HG02884 (cell line): ENCODE data around the gene CSNK1A1L.

Experiments used
- ATAC-seq: cut with Tn5 transposase; IDR thresholded peaks from one replicate; pipeline ENCODE4 v1.9.1; 2021; ENCODE audit warnings: mild to moderate bottlenecking, moderate library complexity; ENCODE audit not compliant: unreplicated experiment

CSNK1A1L gene

DNA sequence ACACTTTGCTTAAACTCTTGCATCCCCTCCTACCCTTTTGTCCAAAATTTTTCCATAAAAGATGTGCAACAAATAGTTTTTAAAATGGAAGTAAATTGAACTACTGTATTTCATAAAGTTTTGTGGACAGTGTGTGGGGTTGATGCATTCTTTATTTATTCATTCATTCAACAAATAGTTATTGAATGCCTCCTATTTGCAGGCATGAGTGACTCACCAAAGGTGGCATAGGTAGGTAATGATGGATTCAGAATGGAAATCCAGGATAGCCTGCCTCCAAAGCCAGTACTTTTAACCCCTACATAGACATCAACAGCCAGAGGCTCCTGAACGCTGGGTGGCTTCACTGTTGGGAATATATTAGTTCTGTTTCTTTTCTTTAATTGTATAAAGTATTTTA is 2.4 kb upstream of the CSNK1A1L start:
- no peak for ATAC-seq

DNA sequence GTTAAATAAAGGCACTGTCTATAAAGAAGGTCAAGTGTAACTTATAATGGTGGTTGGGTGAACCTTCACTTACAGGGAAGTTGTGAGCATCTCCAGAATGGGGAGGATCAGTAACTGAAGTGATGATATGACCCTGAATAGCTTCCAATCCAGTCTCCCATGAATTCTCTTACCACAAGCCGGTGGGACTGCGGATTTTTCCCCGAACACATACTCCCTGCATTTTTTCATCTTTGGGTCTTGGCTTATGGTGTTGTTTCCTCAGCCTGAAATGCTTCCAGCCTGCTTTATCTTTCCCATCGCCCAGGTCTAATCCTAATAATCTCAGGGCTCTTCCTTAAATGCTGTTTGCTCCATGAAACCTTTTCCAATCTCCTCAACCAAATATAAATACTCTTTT is 2.0 kb upstream of the CSNK1A1L start:
- no peak for ATAC-seq

- no peak for ATAC-seq
Measured at GRCh38 chr13:37106642-37107041, 1.2 kb upstream of the CSNK1A1L start.

- no peak for ATAC-seq
Measured at GRCh38 chr13:37102896-37103295, 2.6 kb downstream of the CSNK1A1L start.

GRCh38 chr13:37101201-37101600 is 4.3 kb downstream of the CSNK1A1L start:
- no peak for ATAC-seq

DNA sequence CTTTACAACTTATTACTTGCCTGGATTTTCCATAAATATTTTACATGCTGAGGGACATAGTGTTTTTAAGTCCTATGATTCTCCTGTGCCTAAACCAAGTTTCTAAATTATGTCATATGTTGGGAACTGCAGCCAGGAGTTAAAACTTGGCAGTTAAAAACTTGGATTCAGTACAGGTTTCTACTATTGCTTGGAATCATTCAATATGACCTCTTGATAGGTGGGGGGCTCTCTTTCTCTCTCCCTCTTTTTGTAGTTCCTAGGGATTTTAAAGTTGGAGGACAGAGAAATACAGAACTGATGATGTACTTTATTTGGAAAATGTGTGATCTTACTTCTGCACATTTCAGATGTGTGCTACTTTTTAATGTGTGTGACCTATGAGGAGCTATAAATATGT is 4.7 kb downstream of the CSNK1A1L start:
- no peak for ATAC-seq

- ATAC-seq, result no peak
Measured at GRCh38 chr13:37097076-37097475, 8.4 kb downstream of the CSNK1A1L start.

DNA sequence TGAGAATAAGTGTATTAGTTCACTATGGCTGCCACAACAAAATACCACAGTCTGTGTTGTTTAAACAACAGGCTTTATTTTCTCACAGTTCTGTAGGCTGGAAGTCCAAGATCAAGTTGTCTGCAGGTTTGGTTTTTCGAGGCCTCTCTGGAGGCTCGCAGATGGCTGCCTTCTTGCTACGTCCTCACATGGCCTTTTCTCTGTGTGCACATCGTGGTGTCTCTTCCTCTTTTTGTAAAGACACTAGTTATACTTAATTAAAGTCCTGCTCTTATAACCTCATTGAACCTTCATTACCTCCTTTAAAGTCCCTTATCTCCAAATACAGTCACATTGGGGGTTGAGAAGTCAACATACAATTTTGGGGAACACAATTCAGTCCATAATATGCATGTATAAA is 10.6 kb downstream of the CSNK1A1L start:
- no peak for ATAC-seq

DNA sequence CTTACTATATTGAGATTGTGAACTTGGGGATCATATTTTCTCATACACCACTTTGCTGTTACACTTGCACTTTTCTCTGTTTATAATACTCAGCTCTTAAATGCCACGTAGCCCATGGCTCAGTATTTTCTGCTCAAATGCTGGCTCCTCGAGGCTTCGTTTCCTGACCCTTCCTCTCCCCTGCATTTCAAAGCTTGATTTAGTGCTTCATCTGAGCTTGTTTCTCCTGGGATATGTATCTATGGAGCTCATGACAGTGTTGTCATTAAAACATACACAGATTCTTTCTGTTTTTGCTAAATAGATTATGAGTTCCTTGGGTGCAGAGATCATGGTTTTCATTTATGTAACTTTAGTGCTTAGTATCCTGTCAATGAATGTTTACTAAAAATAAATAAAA is 11.4 kb downstream of the CSNK1A1L start:
- ATAC-seq, result no peak

- no peak for ATAC-seq
Measured at GRCh38 chr13:37091835-37092234, 13.6 kb downstream of the CSNK1A1L start.

- ATAC-seq, result no peak
Measured at GRCh38 chr13:37090912-37091311, 14.6 kb downstream of the CSNK1A1L start.

GRCh38 chr13:37089495-37089894 is 16.0 kb downstream of the CSNK1A1L start:
- ATAC-seq, result no peak

- no peak for ATAC-seq
Measured at GRCh38 chr13:37087486-37087885, 18.0 kb downstream of the CSNK1A1L start.

- ATAC-seq, result no peak
Measured at GRCh38 chr13:37085606-37086005, 19.9 kb downstream of the CSNK1A1L start.

- ATAC-seq, result no peak
Measured at GRCh38 chr13:37076818-37077217, 28.6 kb downstream of the CSNK1A1L start.

DNA sequence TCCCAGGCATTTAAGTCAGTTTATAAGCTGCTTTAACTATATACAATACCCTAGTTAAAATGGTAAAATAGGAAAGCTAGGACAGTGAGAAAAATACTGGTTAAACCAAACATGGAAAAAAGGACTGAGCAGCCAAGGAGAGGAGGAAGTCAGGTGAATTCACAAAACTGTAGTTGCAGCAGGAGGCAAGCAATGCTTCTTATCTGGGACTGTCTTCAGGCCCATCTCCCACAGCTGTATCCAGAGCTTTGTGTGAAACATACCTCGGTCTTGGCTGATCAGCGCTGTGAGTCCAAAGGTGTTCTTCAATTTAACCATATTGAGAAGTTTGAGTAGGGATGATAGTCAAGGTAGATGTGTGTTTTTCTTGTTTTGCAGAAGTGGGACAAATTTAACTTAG is 30.3 kb downstream of the CSNK1A1L start:
- ATAC-seq, result no peak

DNA sequence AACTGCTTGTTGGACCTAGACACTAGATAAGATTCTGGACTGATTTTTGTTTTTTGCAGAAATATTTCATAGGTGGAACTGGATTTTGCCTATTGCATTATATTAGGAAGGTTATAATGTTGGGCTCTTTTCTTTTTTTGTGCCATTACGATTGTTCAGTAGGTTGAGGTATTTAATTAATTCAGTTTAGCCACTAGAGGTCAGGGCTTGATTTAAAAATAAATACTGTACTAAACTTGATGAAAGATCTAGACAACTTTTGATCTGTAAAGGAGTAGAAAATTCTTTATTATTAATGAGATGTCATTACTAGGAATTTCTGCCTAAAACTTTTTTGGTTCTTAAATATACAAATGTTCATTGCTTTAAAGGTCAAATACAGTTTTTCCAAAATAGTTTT is 30.8 kb downstream of the CSNK1A1L start:
- ATAC-seq, result no peak

GRCh38 chr13:37072024-37072423 is 33.4 kb downstream of the CSNK1A1L start:
- ATAC-seq, result no peak

DNA sequence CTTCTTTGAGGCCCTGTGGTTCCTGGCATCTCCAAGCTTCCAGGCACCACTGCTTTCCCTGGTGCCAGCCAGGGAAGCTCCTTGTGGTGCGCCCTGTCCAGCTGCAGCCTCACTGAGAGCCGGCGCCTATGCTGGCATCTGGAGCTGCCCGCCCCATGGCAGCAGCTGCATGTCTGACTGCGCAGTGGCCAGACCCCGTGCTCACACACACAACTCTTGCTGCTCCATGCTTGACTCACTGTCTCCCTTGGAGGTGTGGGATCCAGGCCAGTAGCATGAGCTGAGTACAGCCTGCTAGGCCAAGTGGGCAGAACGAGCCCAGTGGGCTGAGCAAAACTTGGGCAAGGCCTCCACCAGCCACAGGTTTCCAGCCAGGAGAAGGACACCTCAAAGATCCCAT is 34.5 kb downstream of the CSNK1A1L start:
- no peak for ATAC-seq

- ATAC-seq, result no peak
Measured at GRCh38 chr13:37070145-37070695, 35.2 kb downstream of the CSNK1A1L start.

- ATAC-seq, result no peak
Measured at GRCh38 chr13:37069597-37070103, 35.8 kb downstream of the CSNK1A1L start.

GRCh38 chr13:37068962-37069361 is 36.5 kb downstream of the CSNK1A1L start:
- ATAC-seq, result no peak

- no peak for ATAC-seq
Measured at GRCh38 chr13:37067874-37068273, 37.6 kb downstream of the CSNK1A1L start.
